ENCODE measurements around the gene ZNF428.

- TF ChIP-seq CTCF (IDR thresholded peaks at IDR 0.05; ENCODE audit: poor library complexity) (no peak), EZH2 (IDR thresholded peaks at IDR 0.05; ENCODE audit: borderline replicate concordance) (no peak), EZH2phosphoT487 (IDR thresholded peaks at IDR 0.05; ENCODE audit: low read depth, severe bottlenecking, unreplicated experiment) (no peak)
These were observed 9.4 kb upstream of the ZNF428 start for GRCh38 chr19:43628646-43629326.
